CD4-positive, alpha-beta T cell treated with Interleukin-21 for 1 hour (primary cell): ENCODE results near the gene PLEKHA6.

Source experiments
- DNase-seq: peaks from one replicate; pipeline ENCODE4 v3.0.0-alpha.2; 2020

The PLEKHA6 gene

GRCh38 chr1:204353213-204353910, 6.4 kb downstream of the PLEKHA6 start:
- no peak for DNase-seq

- no peak for DNase-seq
These were observed 8.7 kb downstream of the PLEKHA6 start for GRCh38 chr1:204350857-204351573.

GRCh38 chr1:204350312-204350711, 9.4 kb downstream of the PLEKHA6 start:
- no peak for DNase-seq

- no peak for DNase-seq
These were observed 10.1 kb downstream of the PLEKHA6 start for GRCh38 chr1:204349602-204350001.

- DNase-seq: no peak
These were observed 11.0 kb downstream of the PLEKHA6 start for GRCh38 chr1:204348722-204349121.

GRCh38 chr1:204348242-204348641, 11.5 kb downstream of the PLEKHA6 start:
- no peak for DNase-seq

GRCh38 chr1:204345941-204346645, 13.6 kb downstream of the PLEKHA6 start:
- DNase-seq: no peak

GRCh38 chr1:204345438-204345841, 14.3 kb downstream of the PLEKHA6 start:
- no peak for DNase-seq

GRCh38 chr1:204344665-204345355, 14.9 kb downstream of the PLEKHA6 start:
- no peak for DNase-seq

GRCh38 chr1:204343802-204344201, 15.9 kb downstream of the PLEKHA6 start:
- DNase-seq: no peak

GRCh38 chr1:204343247-204343646, 16.5 kb downstream of the PLEKHA6 start:
- DNase-seq: no peak

- no peak for DNase-seq
These were observed 17.4 kb downstream of the PLEKHA6 start for GRCh38 chr1:204342310-204342709.

- DNase-seq: no peak
These were observed 18.3 kb downstream of the PLEKHA6 start for GRCh38 chr1:204341380-204341779.

GRCh38 chr1:204340081-204340889, 19.4 kb downstream of the PLEKHA6 start:
- DNase-seq: no peak

- no peak for DNase-seq
These were observed 20.2 kb downstream of the PLEKHA6 start for GRCh38 chr1:204339541-204339940.

GRCh38 chr1:204338997-204339396, 20.7 kb downstream of the PLEKHA6 start:
- no peak for DNase-seq

GRCh38 chr1:204338360-204338759, 21.4 kb downstream of the PLEKHA6 start:
- DNase-seq: no peak

- DNase-seq: no peak
These were observed 22.1 kb downstream of the PLEKHA6 start for GRCh38 chr1:204337583-204337982.

- no peak for DNase-seq
These were observed 22.7 kb downstream of the PLEKHA6 start for GRCh38 chr1:204337036-204337429.

- no peak for DNase-seq
These were observed 23.2 kb downstream of the PLEKHA6 start for GRCh38 chr1:204336421-204337035.

- no peak for DNase-seq
These were observed 24.2 kb downstream of the PLEKHA6 start for GRCh38 chr1:204335533-204335932.

GRCh38 chr1:204335085-204335484, 24.6 kb downstream of the PLEKHA6 start:
- no peak for DNase-seq
